ENCODE results near the gene POLR2L.
A peak's percentile ranks its signal among the peaks of the same experiment; 100 is the strongest.

POLR2L gene

DNA sequence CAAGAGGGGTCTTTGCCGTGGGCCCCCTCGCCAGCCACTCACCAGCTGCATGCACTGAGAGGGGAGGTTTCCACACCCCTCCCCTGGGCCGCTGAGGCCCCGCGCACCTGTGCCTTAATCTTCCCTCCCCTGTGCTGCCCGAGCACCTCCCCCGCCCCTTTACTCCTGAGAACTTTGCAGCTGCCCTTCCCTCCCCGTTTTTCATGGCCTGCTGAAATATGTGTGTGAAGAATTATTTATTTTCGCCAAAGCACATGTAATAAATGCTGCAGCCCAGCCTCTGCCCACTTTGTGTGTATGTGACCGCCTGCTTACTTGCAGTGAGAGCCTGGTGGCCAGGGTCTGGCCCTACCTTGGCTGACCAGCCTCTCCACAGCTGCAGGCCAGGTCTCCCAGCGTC, 17.4 kb downstream of the POLR2L start:
- DNase-seq: no peak

DNA sequence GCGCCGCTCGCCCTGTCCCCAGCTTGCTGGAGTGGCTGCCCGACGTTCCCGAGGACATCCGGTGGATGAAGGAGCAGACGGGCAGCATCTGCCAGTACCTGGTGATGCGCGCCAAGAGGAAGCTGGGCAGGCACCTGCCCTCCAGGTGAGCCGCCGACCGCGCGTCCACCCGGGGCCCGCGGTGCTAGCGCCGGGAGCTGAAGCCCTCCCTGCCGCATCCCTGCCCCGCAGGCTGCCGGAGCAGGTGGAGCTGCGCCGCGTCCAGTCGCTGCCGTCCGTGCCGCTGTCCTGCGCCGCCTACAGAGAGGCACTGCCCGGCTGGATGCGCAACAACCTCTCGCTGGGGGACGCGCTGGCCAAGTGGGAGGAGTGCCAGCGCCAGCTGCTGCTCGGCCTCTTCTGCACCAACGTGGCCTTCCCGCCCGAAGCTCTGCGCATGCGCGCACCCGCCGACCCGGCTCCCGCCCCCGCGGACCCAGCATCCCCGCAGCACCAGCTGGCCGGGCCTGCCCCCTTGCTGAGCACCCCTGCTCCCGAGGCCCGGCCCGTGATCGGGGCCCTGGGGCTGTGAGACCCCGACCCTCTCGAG, 17.9 kb downstream of the POLR2L start:
- DNase-seq: no peak

DNA sequence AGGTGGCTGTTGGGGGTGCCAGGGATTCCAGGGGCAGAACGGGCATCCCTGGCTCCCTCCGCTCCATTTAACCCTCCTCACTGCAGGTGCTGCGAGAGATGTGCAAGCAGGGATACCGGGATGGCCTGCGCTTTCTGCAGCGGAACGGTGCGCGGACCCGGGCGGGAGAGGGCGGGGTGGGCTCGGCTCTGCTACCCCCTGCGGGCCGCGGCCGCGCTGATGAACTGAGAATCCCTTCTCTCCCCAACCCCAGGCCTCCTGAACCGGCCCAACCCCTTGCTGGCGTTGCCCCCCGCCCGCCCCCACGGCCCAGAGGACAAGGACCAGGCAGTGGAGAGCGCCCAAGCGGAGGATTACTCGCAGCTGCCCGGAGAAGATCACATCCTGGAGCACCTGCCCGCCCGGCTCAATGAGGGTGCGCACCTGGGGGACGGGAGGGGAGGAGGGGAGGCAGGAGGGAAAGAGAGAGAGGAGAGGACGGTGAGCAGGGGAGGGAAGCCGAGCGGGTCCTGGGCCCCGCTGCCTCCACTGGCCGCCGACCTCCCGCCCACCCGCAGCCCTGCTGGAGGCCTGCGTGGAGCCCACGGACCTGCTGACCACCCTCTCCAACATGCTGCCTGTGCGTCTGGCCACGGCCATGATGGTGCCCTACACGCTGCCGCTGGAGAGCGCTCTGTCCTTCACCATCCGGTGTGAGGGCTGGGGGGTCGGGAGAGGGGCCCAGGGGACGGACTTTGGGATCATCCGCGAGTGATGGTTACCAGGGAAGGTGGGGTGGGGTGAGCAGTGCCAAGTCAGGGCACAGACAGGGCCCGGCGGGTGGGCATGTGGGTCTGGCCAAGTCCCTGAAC, 18.7 kb downstream of the POLR2L start:
- no peak for DNase-seq

DNA sequence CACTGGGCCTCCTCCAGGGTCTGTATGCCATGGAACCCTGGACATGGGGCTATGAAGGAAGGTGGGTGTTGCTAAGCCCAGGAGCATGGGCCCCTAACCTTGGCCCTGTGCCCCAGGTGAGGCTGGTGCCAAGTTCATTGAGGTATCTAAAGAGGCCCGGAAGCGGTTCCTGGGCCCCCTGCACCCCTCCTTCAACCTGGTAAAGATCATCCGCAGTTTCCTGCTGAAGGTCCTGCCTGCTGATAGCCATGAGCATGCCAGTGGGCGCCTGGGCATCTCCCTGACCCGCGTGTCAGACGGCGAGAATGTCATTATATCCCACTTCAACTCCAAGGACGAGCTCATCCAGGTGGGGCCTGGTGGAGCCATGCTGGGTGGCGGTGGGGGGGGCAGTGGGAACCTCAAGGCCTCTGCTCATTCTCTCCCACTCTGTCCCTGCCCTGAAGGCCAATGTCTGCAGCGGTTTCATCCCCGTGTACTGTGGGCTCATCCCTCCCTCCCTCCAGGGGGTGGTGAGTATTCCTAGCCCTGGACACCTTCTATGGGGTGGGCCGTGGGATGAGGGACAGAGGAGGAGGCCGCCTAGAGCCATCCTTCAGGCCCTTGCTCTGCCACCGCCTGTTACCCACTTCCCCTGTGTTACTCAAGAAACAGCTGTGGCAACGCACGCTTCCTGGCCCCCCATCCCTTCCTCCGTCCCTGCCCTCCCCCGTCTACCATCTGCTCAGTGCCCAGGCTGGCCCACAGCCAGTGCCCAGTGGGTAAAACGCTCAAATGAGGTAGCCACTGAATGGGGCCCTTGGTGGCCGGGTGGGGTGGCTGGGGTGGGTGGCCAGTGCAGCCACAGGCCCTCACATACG, 20.6 kb downstream of the POLR2L start:
- no peak for DNase-seq

DNA sequence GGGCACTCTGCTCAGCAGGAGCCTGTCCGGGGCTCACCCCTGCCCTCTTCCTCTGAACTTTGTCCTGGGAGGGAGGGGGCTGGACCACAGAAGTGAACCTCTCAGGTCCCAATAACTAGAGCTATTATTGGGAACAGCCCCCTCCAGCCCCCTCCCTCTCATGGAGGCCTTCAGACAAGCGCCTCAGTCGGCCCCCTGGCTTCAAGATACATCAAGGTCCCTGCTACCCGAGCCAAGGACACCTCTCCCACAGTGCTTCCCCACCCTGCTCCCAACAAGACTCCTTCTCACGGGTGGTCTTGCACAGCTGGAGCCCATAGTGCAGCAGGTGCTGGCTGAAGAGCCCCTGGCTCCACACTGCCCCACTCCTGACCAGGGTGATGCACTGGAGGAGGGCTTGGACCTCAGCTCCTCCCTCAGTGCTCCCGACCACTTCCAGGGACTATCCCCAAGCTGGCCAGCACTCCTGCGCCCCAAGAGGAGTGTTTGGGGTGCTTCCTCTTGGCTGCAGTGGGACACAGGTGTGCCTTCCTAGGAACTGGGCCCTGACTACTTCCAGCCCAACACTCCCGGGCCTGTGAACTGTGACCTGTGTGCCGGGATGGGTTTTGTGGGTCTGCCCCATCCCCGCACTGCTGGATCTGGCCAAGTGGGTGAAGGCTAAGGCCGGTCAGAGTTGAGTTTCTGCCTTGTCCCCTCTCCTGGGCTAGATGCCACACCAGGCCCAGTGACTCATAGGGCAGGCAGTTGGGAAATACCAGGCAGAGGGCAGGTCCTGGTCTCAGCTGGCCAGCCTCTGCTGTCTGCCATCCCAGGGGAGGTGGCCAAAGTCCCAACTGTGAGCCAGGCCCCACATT, 21.4 kb downstream of the POLR2L start:
- DNase-seq: no peak

DNA sequence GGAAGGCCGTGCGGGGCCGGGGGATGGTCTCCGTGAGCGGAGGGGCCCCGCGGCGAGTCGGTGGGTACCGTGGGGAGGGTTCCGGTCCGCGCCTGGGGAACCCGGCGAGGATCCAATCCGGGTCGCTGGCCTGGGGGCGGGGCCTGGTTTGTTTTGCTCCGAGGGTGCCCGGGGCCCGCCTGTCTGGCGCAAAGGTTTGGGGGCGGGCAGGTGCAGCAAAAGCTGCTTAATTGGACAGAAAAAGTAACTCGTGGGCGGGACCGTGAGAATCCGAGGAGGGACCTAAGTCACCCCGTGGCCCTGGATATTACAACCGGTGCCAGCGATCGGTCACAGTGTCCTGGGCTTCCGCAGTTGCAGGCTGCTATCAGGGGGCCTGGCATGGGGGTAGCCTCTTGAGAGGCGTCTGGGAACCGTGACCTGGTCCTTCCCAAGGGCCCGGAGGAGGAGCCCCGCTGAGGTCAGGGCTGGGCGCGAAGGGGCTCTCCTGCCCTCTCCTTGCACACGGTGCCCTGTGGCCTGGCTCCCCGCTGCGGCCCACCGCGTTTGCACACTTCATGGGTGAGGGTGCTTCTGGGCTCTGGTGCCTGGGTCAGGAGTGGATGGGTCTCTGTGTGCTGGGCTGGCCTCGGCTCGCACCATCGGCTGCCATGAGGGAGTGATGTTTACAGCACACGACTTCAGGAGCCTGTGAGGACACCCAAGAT, 22.2 kb downstream of the POLR2L start:
- peak; percentile 94 for DNase-seq

DNA sequence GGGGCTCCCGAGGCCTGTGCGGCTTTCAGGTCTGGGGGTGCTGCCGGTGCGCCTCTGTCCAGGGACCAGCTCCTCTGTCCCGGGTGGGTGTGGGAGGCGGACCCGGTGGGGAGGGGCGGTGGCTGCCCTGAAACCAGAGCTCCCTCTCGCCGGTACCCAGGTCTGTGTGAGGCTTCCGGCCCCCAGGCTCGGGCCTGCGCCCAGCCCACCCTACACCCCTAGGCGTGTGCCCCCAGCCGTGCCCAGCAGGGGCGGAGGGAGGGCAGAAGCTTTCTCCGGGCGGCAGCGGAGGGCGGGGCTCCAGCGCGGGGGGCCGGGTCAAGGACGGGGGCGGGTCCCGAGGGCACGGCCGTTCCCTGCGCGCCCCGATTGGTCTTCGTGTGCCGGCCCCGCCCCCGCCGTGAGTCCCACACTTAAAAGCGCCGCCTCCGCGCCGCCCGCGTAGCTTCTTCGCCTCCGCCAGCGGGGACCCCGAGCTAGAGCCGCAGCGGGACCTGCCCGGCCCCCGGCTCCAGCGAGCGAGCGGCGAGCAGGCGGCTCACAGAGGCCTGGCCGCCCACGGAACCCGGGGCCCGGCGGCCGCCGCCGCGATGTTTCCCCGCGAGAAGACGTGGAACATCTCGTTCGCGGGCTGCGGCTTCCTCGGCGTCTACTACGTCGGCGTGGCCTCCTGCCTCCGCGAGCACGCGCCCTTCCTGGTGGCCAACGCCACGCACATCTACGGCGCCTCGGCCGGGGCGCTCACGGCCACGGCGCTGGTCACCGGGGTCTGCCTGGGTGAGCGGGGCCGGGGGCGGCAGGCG, 23.0 kb downstream of the POLR2L start:
- peak; percentile 92 for DNase-seq

DNA sequence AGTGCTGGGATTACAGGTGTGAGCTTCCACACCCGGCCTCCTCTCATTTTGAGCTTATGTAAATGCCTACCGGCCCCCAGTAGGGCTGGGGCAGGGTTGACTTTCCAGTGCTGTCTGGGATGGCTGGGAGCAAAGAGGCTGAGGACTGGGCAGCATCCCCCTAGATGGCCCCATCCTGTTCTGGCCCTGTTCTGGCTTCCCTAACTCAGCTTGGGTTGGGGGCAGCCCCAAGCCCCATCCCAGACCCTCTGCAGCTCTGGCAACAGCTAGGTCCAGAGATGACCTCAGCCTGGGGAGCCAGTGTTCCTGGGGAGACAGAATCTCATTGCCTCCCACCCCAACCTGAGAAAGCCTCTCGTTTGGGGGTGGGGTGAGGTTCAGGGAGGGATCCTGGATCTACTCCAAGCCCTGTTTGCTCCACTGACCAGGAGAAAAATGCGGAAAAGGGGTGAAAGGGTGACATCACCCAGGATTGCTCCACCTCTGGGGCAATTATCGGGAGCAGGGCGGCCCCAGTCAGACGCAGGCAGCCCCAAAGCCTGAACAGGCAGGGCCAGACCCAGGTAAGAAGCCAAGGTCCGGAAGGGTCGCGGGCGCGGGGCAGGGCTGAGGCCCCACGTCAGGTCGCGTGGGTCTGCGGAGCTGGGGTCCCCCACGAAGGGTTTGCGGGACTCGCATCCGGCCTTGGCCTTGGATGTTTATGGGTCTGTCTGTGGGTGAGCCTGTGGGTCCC, 23.8 kb downstream of the POLR2L start, which contains the start of gene PNPLA2:
TSS of gene PNPLA2 (plus strand) at position 519 of the 733 bp plus-strand sequence. CDS start 805 bp downstream, outside the sequence.
- DNase-seq: no peak

DNA sequence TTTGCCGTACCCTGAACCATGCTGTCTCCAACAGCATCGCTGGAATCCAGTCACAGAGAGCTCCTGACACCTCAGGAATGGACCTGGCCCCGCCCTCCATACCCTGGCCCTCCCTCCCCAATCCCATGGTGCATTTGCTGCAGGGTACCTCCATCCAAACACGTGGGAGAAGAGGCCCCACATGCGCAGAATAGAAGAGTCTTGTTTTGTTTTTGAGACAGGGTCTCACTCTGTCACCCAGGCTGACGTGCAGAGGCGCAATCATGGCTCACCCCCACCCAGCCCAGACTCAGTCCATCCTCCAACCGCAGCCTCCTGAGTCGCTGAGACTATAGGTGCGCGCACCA, 25.9 kb downstream of the POLR2L start:
- DNase-seq: peak; percentile 31

DNA sequence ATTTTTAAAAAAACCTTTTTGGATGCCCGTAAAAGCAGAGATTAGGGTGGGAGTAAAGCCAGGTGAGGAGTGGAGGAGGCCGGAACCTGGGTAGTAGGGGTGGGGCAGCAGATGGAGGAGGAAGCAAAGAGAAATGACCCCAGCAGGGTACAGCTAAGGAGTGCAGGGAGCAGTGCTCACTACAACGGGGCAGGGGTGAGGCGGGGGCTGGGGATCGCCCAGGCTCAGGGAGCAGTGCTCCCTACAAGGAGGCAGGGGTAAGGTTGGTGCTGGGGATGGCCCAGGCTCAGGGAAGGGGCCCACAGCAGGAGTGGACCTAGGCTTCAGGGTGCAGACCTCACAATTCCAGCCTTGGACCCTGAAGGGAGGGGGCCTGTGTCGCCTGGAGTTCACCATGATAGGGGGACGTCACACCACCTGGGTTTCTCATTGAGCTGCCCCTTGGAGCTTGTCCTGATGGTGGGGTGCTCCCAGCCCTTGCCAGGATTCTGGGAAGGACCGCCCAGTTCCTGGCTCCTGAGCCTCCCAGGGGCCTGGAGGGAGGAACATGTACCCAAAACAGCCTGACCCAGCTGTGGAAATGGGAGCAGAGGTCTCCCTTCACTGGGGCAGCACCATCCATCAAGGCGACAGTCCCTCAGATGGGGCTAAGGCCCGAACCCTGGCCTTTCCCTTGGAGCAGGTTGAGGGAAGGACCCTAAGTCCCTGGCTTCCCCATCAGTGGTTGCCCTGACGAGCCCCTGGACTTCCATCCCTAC, 26.5 kb downstream of the POLR2L start:
- DNase-seq: no peak

DNA sequence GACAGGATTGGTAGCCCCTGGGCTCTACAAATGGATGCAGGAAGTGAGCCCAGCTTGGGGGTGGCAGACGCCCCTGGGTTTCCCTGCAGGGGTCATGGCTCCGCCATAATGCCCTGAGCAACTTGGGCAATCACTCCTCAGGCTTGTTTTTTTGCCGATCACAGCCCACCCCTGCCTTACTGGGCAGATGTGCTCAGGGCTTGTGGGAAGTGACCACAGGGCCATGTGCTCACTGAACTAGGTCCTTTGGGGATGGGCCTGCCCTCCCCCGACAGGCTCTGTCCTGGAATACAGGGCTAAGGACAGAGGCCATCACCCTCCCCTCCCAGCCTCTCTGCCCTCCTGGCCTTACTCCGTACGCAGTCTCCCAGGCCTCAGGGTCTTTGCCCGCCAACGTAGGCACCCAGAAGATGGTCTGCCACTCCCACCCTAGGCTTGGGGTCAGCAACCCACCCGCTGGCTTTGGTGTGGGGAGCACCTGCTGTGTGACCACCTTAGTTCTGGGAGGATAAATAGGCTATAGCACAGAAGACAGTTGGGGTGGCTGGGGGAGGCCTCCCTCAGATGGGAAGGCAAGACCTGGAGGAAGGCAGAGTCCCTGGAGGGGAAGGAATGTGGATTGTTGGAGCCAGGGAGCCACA, 28.8 kb downstream of the POLR2L start:
- peak; percentile 17 for DNase-seq

DNA sequence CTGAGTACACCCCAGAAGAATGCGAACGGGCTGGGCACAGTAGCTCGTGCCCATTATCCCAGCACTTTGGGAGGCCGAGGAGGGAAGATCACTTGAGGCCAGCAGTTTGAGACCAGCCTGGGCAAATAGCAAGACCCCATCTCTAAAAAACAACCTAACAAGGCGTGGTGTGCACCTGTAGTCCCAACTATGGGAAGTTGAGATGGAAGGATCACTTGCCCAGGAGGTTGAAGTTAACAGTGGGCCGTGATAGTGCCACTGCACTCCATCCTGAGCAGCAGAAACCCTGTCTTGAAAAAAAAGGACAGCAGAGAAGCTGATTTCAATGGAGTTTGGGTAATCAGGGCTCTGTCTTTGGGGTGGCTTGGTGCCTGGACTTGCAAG, 29.3 kb downstream of the POLR2L start:
- DNase-seq: no peak

DNA sequence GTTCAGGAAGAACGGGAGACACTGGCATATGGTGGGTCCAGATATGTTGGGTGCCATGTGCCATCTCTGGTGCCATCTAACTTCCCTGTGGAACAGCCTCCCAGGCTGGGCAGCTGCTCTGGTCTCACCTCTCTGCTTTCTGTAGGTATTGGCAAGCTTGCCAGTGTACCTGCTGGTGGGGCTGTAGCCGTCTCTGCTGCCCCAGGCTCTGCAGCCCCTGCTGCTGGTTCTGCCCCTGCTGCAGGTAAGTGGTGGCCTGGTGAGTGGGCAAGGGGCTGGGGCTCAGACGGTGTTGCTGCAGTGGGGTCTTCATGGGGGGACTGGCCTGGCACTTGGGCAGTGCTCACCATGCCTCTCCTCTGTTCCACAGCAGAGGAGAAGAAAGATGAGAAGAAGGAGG, 29.9 kb downstream of the POLR2L start:
- no peak for DNase-seq

DNA sequence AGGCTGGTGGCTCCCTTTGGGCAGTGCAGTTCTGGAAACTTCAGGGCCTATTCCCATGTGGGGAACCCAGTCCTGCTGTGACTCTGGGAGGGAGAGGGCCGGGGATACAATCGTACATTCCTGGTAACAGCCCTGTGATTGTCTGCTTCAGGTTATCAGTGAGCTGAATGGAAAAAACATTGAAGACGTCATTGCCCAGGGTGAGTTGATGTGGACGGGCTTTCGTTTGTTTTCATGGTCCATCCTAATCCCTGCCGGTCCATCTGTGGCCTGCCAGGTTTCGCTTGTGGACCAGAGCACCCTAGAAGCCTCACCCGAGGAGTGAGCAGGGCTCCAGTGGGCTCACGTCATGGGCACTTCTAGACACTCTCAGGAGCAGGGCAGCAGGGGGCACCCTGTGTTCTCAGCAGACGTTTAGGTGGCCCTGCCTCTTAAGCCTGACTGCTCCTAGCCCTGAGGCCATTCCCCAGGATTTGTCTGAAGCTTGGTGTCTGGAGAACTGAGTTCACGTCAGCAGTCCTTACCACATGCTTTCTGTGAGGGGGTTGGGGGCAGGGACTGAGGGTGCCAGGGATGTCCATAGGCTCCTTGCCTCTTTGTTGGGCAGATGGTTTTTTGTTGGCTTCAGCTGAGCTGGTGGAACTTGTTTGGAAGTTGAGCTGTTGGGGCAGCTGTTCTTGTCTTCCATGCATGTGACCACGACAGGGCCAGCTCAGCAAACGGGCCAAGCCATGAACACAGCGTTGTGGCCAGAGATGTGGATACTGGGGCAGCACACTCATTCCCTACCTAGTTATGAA, 30.7 kb downstream of the POLR2L start:
- peak; percentile 23 for DNase-seq

DNA sequence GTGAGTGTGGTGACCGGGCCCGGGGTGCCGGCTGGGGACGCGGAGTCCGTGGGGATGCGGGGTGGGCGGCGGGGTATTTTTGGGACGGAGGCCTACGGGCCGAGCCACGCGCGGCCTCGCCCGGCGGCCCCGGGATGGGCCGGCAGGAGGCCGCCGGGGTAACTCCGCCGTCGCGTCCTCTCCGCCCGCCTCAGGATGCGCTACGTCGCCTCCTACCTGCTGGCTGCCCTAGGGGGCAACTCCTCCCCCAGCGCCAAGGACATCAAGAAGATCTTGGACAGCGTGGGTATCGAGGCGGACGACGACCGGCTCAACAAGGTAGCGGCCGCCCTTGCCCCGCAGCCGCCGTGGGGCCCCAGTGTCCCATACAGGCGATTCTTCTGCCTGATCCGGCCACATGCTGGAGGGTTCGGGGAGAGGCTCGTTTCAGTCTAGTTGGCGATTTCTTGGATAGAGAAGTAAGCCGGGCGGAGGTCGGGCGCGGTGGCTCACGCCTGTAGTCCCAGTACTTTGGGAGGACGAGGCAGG, 32.2 kb downstream of the POLR2L start:
- no peak for DNase-seq

DNA sequence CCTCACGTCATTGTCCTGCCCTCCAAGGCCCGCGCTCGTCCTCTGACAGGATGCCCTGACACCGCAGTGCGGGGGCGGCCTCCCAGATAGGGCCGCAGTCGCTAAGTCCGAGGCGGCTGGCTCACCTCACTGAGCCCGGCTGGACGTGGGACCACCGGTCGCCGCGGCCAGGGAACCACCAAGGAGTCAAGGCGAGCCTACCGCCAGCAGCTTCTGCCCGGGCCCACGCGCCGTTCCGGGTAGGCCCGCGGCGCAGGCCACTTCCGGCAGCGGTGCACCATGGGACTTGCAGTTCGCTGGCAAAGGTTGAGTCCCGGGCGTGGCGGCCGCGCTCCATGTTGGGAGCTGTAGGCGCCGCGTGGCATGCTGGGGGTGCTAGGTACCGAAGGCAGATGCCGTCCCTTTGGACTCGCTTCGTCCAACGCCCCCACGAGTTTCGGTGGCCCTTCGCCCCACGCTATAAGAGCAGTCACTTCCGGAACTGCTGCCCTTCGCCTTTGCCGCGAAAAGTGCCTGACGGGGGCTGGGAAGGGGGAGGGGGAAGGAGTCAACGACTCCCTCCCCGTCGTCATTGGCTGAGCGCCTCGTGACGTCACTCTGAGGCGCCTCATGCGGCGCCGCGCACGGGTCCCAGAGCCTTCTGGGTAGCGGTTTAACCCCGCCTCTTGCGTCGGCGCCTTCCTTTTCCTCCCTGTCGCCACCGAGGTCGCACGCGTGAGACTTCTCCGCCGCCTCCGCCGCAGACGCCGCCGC, 32.9 kb downstream of the POLR2L start, which contains the start of gene RPLP2:
TSS of gene RPLP2 (plus strand) at position 681 of the 753 bp plus-strand sequence. CDS start 268 bp downstream, outside the sequence.
- peak; percentile 99 for DNase-seq

All from activated CD4-positive, alpha-beta T cell treated with anti-CD3 and anti-CD28 coated beads, Interleukin-2, Interleukin-6, amounts not matched to agents 100 ng/mL and 50 ng/mL, durations not matched to agents 16 hours and 8 hours (primary cell).